Activated naive CD8-positive, alpha-beta T cell treated with anti-CD3 and anti-CD28 coated beads, Interleukin-2, amount 50 U/mL, for 16 hours (primary cell): ENCODE measurements around the gene ZFR2.
"Not testable (repeated sequence)": the region's sequence is repeated elsewhere in the genome, so short reads cannot be mapped to it uniquely, and the experiment has no call there.

ENCODE experiments used
- DNase-seq: peaks from one replicate; pipeline ENCODE4 v3.0.0-alpha.2; 2020; ENCODE audit warnings: low read depth, low spot score

The ZFR2 gene

GRCh38 chr19:3816566-3817218 is 52.1 kb downstream of the ZFR2 start:
- DNase-seq: no peak

- DNase-seq: not testable (repeated sequence)
Observed at GRCh38 chr19:3816148-3816547, 52.7 kb downstream of the ZFR2 start.

GRCh38 chr19:3814648-3815047 is 54.2 kb downstream of the ZFR2 start:
- no peak for DNase-seq

GRCh38 chr19:3813473-3814392 is 55.1 kb downstream of the ZFR2 start:
- DNase-seq: no peak

- no peak for DNase-seq
Observed at GRCh38 chr19:3810708-3811355, 58.0 kb downstream of the ZFR2 start.

- no peak for DNase-seq
Observed at GRCh38 chr19:3809881-3810707, 58.7 kb downstream of the ZFR2 start.

- no peak for DNase-seq
Observed at GRCh38 chr19:3808420-3809143, 60.3 kb downstream of the ZFR2 start.

- DNase-seq: no peak
Observed at GRCh38 chr19:3807574-3808354, 61.1 kb downstream of the ZFR2 start.

- no peak for DNase-seq
Observed at GRCh38 chr19:3807131-3807480, 61.7 kb downstream of the ZFR2 start.

GRCh38 chr19:3805859-3806258 is 63.0 kb downstream of the ZFR2 start:
- no peak for DNase-seq

- DNase-seq: no peak
Observed at GRCh38 chr19:3804429-3804828, 64.4 kb downstream of the ZFR2 start.

- DNase-seq: no peak
Observed at GRCh38 chr19:3803986-3804385, 64.9 kb downstream of the ZFR2 start.

GRCh38 chr19:3803114-3803888 is 65.5 kb downstream of the ZFR2 start:
- no peak for DNase-seq

GRCh38 chr19:3801412-3802096 is 67.3 kb downstream of the ZFR2 start:
- DNase-seq: peak; percentile 29

GRCh38 chr19:3800996-3801395 is 67.8 kb downstream of the ZFR2 start:
- DNase-seq: no peak

- no peak for DNase-seq
Observed at GRCh38 chr19:3798137-3798536, 70.7 kb downstream of the ZFR2 start.

- DNase-seq: no peak
Observed at GRCh38 chr19:3796358-3796757, 72.5 kb downstream of the ZFR2 start.

GRCh38 chr19:3793799-3794198 is 75.0 kb downstream of the ZFR2 start:
- DNase-seq: no peak

- DNase-seq: no peak
Observed at GRCh38 chr19:3792114-3792513, 76.7 kb downstream of the ZFR2 start.
